ENCODE results near the gene PRSS27.
"Not testable (repeated sequence)": the region's sequence is repeated elsewhere in the genome, so short reads cannot be mapped to it uniquely, and the experiment has no call there.

PRSS27 gene

GRCh38 chr16:2697401-2697948 is 22.5 kb downstream of the PRSS27 start:
- Histone ChIP-seq H3K4me1 (ENCODE audit: control insufficient read depth in 1 of 2, insufficient read depth in 2 of 2, low read length in 2 of 2) (no peaks in the 10 kb centered on the region), H4K8ac (ENCODE audit: low read depth, low read length) (no peak overlapping the region), H3K27me3 (ENCODE audit: insufficient read depth, low read length) (no peaks in the 10 kb centered on the region), H2BK12ac (ENCODE audit: low read length) (no peak overlapping the region), H3K18ac (ENCODE audit: low read length) (no peak overlapping the region), H3K4me3 (ENCODE audit: low read depth, low read length) (no peak overlapping the region), H4K91ac (ENCODE audit: low read depth, low read length) (no peak overlapping the region), H4K12ac (ENCODE audit: low read depth, low read length) (no peak overlapping the region), H2BK5ac (ENCODE audit: low read depth, low read length, poor library complexity) (no peak overlapping the region), H3K4ac (ENCODE audit: low read depth, low read length) (no peak overlapping the region), H3K79me1 (ENCODE audit: low read length) (no peaks in the 10 kb centered on the region), H3K23ac (ENCODE audit: low read length) (no peak overlapping the region), H3K14ac (ENCODE audit: low read length) (no peak overlapping the region), H3K9me3 (ENCODE audit: insufficient read depth, low read depth, low read length) (no peaks in the 10 kb centered on the region), H2BK120ac (ENCODE audit: insufficient read depth, low read length, poor library complexity) (no peak overlapping the region), H3K36me3 (ENCODE audit: control insufficient read depth in 1 of 2, insufficient read depth in 2 of 2, low read length in 2 of 2) (peaks cover 56 to 60% of the 10 kb centered on the region in 2 experiments), H3K9ac (ENCODE audit: low read length) (no peak overlapping the region), H3K79me2 (ENCODE audit: control insufficient read depth, insufficient read depth, low read length, poor library complexity) (no peaks in the 10 kb centered on the region), H3K4me2 (ENCODE audit: low read length) (no peak overlapping the region), H3K27ac (ENCODE audit: low read depth, low read length) (no peak overlapping the region), H2AFZ (ENCODE audit: insufficient read depth, low read length, poor library complexity) (no peak overlapping the region), H2AK5ac (ENCODE audit: low read length) (no peak overlapping the region)
- DNase-seq, result no peak
- WGBS (ENCODE audit: extremely low coverage, insufficient coverage, insufficient read length), result no CpG with 5 or more reads among the region's 17 CpGs

GRCh38 chr16:2696601-2697250 is 23.3 kb downstream of the PRSS27 start:
- H3K27me3 ChIP-seq (ENCODE audit: insufficient read depth, low read length); H2BK12ac ChIP-seq (ENCODE audit: low read length); DNase-seq; H4K12ac ChIP-seq (ENCODE audit: low read depth, low read length); H3K9ac ChIP-seq (ENCODE audit: low read length); H2AFZ ChIP-seq (ENCODE audit: insufficient read depth, low read length, poor library complexity); H3K18ac ChIP-seq (ENCODE audit: low read length); H3K14ac ChIP-seq (ENCODE audit: low read length); H2AK5ac ChIP-seq (ENCODE audit: low read length); H3K79me1 ChIP-seq (ENCODE audit: low read length); H2BK5ac ChIP-seq (ENCODE audit: low read depth, low read length, poor library complexity); H3K23ac ChIP-seq (ENCODE audit: low read length); H3K4me3 ChIP-seq (ENCODE audit: low read depth, low read length); H4K91ac ChIP-seq (ENCODE audit: low read depth, low read length); H3K79me2 ChIP-seq (ENCODE audit: control insufficient read depth, insufficient read depth, low read length, poor library complexity); H3K9me3 ChIP-seq (ENCODE audit: insufficient read depth, low read depth, low read length); H2BK120ac ChIP-seq (ENCODE audit: insufficient read depth, low read length, poor library complexity); H3K4ac ChIP-seq (ENCODE audit: low read depth, low read length); H4K8ac ChIP-seq (ENCODE audit: low read depth, low read length); H3K4me2 ChIP-seq (ENCODE audit: low read length); H3K27ac ChIP-seq (ENCODE audit: low read depth, low read length); H3K4me1 ChIP-seq (ENCODE audit: control insufficient read depth in 1 of 2, insufficient read depth in 2 of 2, low read length in 2 of 2): not testable (repeated sequence)
- no CpG with 5 or more reads among the region's 37 CpGs for WGBS (ENCODE audit: extremely low coverage, insufficient coverage, insufficient read length)
- peaks cover 55 to 61% of the 10 kb centered on the region in 2 experiments for H3K36me3 ChIP-seq (ENCODE audit: control insufficient read depth in 1 of 2, insufficient read depth in 2 of 2, low read length in 2 of 2)

GRCh38 chr16:2692948-2693651 is 26.9 kb downstream of the PRSS27 start:
- H3K23ac ChIP-seq (ENCODE audit: low read length), result no peak overlapping the region
- H3K36me3 ChIP-seq (ENCODE audit: control insufficient read depth in 1 of 2, insufficient read depth in 2 of 2, low read length in 2 of 2), result peaks cover 36 to 45% of the 10 kb centered on the region in 2 experiments
- no peak overlapping the region for H2BK120ac ChIP-seq (ENCODE audit: insufficient read depth, low read length, poor library complexity)
- no peak overlapping the region for H2BK12ac ChIP-seq (ENCODE audit: low read length)
- no peak overlapping the region for H2AK5ac ChIP-seq (ENCODE audit: low read length)
- H2AFZ ChIP-seq (ENCODE audit: insufficient read depth, low read length, poor library complexity), result no peak overlapping the region
- H2BK5ac ChIP-seq (ENCODE audit: low read depth, low read length, poor library complexity), result no peak overlapping the region
- H3K18ac ChIP-seq (ENCODE audit: low read length), result no peak overlapping the region
- H3K4me1 ChIP-seq (ENCODE audit: control insufficient read depth in 1 of 2, insufficient read depth in 2 of 2, low read length in 2 of 2), result no peaks in the 10 kb centered on the region
- no peak overlapping the region for H3K9ac ChIP-seq (ENCODE audit: low read length)
- H3K27me3 ChIP-seq (ENCODE audit: insufficient read depth, low read length), result no peaks in the 10 kb centered on the region
- H4K91ac ChIP-seq (ENCODE audit: low read depth, low read length), result no peak overlapping the region
- no peak overlapping the region for H3K4me2 ChIP-seq (ENCODE audit: low read length)
- H3K4me3 ChIP-seq (ENCODE audit: low read depth, low read length), result no peak overlapping the region
- no peak overlapping the region for H3K14ac ChIP-seq (ENCODE audit: low read length)
- H3K79me2 ChIP-seq (ENCODE audit: control insufficient read depth, insufficient read depth, low read length, poor library complexity), result no peaks in the 10 kb centered on the region
- no peak overlapping the region for H4K12ac ChIP-seq (ENCODE audit: low read depth, low read length)
- no CpG with 5 or more reads among the region's 24 CpGs for WGBS (ENCODE audit: extremely low coverage, insufficient coverage, insufficient read length)
- H3K27ac ChIP-seq (ENCODE audit: low read depth, low read length), result no peak overlapping the region
- no peaks in the 10 kb centered on the region for H3K79me1 ChIP-seq (ENCODE audit: low read length)
- DNase-seq, result no peak
- H3K9me3 ChIP-seq (ENCODE audit: insufficient read depth, low read depth, low read length), result no peaks in the 10 kb centered on the region
- H3K4ac ChIP-seq (ENCODE audit: low read depth, low read length), result no peak overlapping the region
- H4K8ac ChIP-seq (ENCODE audit: low read depth, low read length), result no peak overlapping the region

GRCh38 chr16:2692251-2692947 is 27.6 kb downstream of the PRSS27 start:
- no peak overlapping the region for H4K12ac ChIP-seq (ENCODE audit: low read depth, low read length)
- H2BK5ac ChIP-seq (ENCODE audit: low read depth, low read length, poor library complexity), result no peak overlapping the region
- no peaks in the 10 kb centered on the region for H3K27me3 ChIP-seq (ENCODE audit: insufficient read depth, low read length)
- H3K4me3 ChIP-seq (ENCODE audit: low read depth, low read length), result no peak overlapping the region
- no peak overlapping the region for H3K27ac ChIP-seq (ENCODE audit: low read depth, low read length)
- H3K14ac ChIP-seq (ENCODE audit: low read length), result no peak overlapping the region
- DNase-seq, result no peak
- H3K9ac ChIP-seq (ENCODE audit: low read length), result no peak overlapping the region
- H2BK12ac ChIP-seq (ENCODE audit: low read length), result no peak overlapping the region
- peaks cover 34 to 39% of the 10 kb centered on the region in 2 experiments for H3K36me3 ChIP-seq (ENCODE audit: control insufficient read depth in 1 of 2, insufficient read depth in 2 of 2, low read length in 2 of 2)
- no peaks in the 10 kb centered on the region for H3K79me2 ChIP-seq (ENCODE audit: control insufficient read depth, insufficient read depth, low read length, poor library complexity)
- H3K18ac ChIP-seq (ENCODE audit: low read length), result no peak overlapping the region
- H3K4me2 ChIP-seq (ENCODE audit: low read length), result no peak overlapping the region
- no peak overlapping the region for H2BK120ac ChIP-seq (ENCODE audit: insufficient read depth, low read length, poor library complexity)
- no peak overlapping the region for H4K8ac ChIP-seq (ENCODE audit: low read depth, low read length)
- H3K79me1 ChIP-seq (ENCODE audit: low read length), result no peaks in the 10 kb centered on the region
- no peaks in the 10 kb centered on the region for H3K4me1 ChIP-seq (ENCODE audit: control insufficient read depth in 1 of 2, insufficient read depth in 2 of 2, low read length in 2 of 2)
- H2AK5ac ChIP-seq (ENCODE audit: low read length), result no peak overlapping the region
- no peak overlapping the region for H3K4ac ChIP-seq (ENCODE audit: low read depth, low read length)
- no peaks in the 10 kb centered on the region for H3K9me3 ChIP-seq (ENCODE audit: insufficient read depth, low read depth, low read length)
- no peak overlapping the region for H4K91ac ChIP-seq (ENCODE audit: low read depth, low read length)
- no peak overlapping the region for H3K23ac ChIP-seq (ENCODE audit: low read length)
- no CpG with 5 or more reads among the region's 14 CpGs for WGBS (ENCODE audit: extremely low coverage, insufficient coverage, insufficient read length)
- no peak overlapping the region for H2AFZ ChIP-seq (ENCODE audit: insufficient read depth, low read length, poor library complexity)

Measured in trophoblast cell (in vitro differentiated cells and primary cell).